Measurements from ENCODE around the gene CRELD1.
A peak's percentile ranks its signal among the peaks of the same experiment; 100 is the strongest.

GRCh38 chr3:9932843-9933560 is 632 bp upstream of the CRELD1 start:
- TF ChIP-seq CTCF (IDR thresholded peaks at IDR 0.05 in 2 of 3, conservative IDR thresholded peaks at IDR 0.05 in 1 of 3; ENCODE audit: control insufficient read depth in 2 of 3, extremely low read depth in 1 of 3, insufficient read depth in 1 of 3, low read depth in 3 of 3, low read length in 3 of 3) (peak; percentile 82 to 93 (median 90)), EZH2 (IDR thresholded peaks at IDR 0.05; ENCODE audit: borderline replicate concordance, control insufficient read depth, low read depth, low read length) (no peak), POLR2A (IDR thresholded peaks at IDR 0.05; ENCODE audit: low read depth, low read length) (peak; percentile 66), BCL11A (IDR thresholded peaks at IDR 0.05; ENCODE audit: low read depth, low read length) (no peak)
